ENCODE measurements around the gene UMODL1. TPM values are rescaled to one million over a fixed set of nuclear protein-coding genes. Genes with fewer than 3 reads are reported as not detected.

Gene UMODL1
- total RNA-seq, 1 experiment from 2014 or later = 0.18 TPM

- in situ Hi-C loops (cut with HindIII; ENCODE audit: low pct_unique_long_range_greater_than_20kb, low sequenced_read_pairs) (no loop called here), intact Hi-C loops (cut with micrococcal nuclease; ENCODE audit: unreplicated experiment) (no loop called here)
- TF ChIP-seq, protein P1, sequence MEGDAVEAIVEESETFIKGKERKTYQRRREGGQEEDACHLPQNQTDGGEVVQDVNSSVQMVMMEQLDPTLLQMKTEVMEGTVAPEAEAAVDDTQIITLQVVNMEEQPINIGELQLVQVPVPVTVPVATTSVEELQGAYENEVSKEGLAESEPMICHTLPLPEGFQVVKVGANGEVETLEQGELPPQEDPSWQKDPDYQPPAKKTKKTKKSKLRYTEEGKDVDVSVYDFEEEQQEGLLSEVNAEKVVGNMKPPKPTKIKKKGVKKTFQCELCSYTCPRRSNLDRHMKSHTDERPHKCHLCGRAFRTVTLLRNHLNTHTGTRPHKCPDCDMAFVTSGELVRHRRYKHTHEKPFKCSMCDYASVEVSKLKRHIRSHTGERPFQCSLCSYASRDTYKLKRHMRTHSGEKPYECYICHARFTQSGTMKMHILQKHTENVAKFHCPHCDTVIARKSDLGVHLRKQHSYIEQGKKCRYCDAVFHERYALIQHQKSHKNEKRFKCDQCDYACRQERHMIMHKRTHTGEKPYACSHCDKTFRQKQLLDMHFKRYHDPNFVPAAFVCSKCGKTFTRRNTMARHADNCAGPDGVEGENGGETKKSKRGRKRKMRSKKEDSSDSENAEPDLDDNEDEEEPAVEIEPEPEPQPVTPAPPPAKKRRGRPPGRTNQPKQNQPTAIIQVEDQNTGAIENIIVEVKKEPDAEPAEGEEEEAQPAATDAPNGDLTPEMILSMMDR (IDR thresholded peaks at IDR 0.05) = no peak
- no peak for TF ChIP-seq REST (IDR thresholded peaks at IDR 0.05; ENCODE audit: insufficient read depth in 1 of 2, low read depth in 2 of 2, low read length in 1 of 2)
- TF ChIP-seq POLR2AphosphoS5 (IDR thresholded peaks at IDR 0.05; ENCODE audit: low read depth, low read length) = no peak
- TF ChIP-seq TCF7L2 (IDR thresholded peaks at IDR 0.05; ENCODE audit: low read depth, low read length) = no peak
- no peak for TF ChIP-seq SIN3A (IDR thresholded peaks at IDR 0.05; ENCODE audit: borderline replicate concordance, insufficient read depth, low read depth, low read length)
- Histone ChIP-seq H3K4me1 (ENCODE audit: control insufficient read depth, insufficient read depth, low read length) (no peaks in the 10 kb centered on the region), H3K36me3 (ENCODE audit: control insufficient read depth, insufficient read depth, low read length) (no peaks in the 10 kb centered on the region), H3K27me3 (ENCODE audit: control insufficient read depth, insufficient read depth, low read length) (no peaks in the 10 kb centered on the region), H3K4me3 (ENCODE audit: low read depth in 2 of 2, low read length in 2 of 2) (no peak overlapping the region), H3K27ac (ENCODE audit: low read length) (no peak overlapping the region), H3K9me3 (ENCODE audit: control insufficient read depth, insufficient read depth, low read depth, low read length) (no peaks in the 10 kb centered on the region)
- ChIA-PET CTCF (no interaction called here), POLR2A (no interaction called here)
- DNase-seq (ENCODE audit: low read depth, low spot score) (no peak), ATAC-seq (no peak)
- BruUV-seq (replicated peaks) = no TSS peak
Observed at GRCh38 chr21:42112857-42113256, 41.7 kb downstream of the UMODL1 start.

- DNase-seq (ENCODE audit: low read depth, low spot score) = no peak
- Histone ChIP-seq H3K36me3 (ENCODE audit: control insufficient read depth, insufficient read depth, low read length) (no peaks in the 10 kb centered on the region), H3K4me1 (ENCODE audit: control insufficient read depth, insufficient read depth, low read length) (no peaks in the 10 kb centered on the region), H3K27ac (ENCODE audit: low read length) (no peak overlapping the region), H3K9me3 (ENCODE audit: control insufficient read depth, insufficient read depth, low read depth, low read length) (no peaks in the 10 kb centered on the region), H3K4me3 (ENCODE audit: low read depth in 2 of 2, low read length in 2 of 2) (no peak overlapping the region), H3K27me3 (ENCODE audit: control insufficient read depth, insufficient read depth, low read length) (no peaks in the 10 kb centered on the region)
- in situ Hi-C loops (cut with HindIII; ENCODE audit: low pct_unique_long_range_greater_than_20kb, low sequenced_read_pairs) (no loop called here), intact Hi-C loops (cut with micrococcal nuclease; ENCODE audit: unreplicated experiment) (no loop called here)
- ChIA-PET CTCF (no interaction called here), POLR2A (no interaction called here)
- no peak for ATAC-seq
- BruUV-seq (replicated peaks) = no TSS peak
- TF ChIP-seq TCF7L2 (IDR thresholded peaks at IDR 0.05; ENCODE audit: low read depth, low read length) (no peak), POLR2AphosphoS5 (IDR thresholded peaks at IDR 0.05; ENCODE audit: low read depth, low read length) (no peak), REST (IDR thresholded peaks at IDR 0.05; ENCODE audit: insufficient read depth in 1 of 2, low read depth in 2 of 2, low read length in 1 of 2) (no peak), SIN3A (IDR thresholded peaks at IDR 0.05; ENCODE audit: borderline replicate concordance, insufficient read depth, low read depth, low read length) (no peak)
- TF ChIP-seq, protein P1 (IDR thresholded peaks at IDR 0.05) = no peak
Observed at GRCh38 chr21:42113926-42114409, 42.9 kb downstream of the UMODL1 start.
